CD4-positive, CD25-positive, alpha-beta regulatory T cell (primary cell): ENCODE measurements around the gene SLC38A11. TPM values are rescaled to one million over a fixed set of nuclear protein-coding genes. Genes with fewer than 3 reads are reported as not detected.

ENCODE experiments used
- ATAC-seq, 2 donors: fragments of 150-1000 bp; cut with Tn5 transposase; one replicate each; pipeline ENCODE4 v1.10.0; 2021; ENCODE audit warnings: low read depth in 2 of 2, moderate number of reproducible peaks in 2 of 2, moderate library complexity in 1 of 2
- DNase-seq, 3 donors: peaks; one replicate each; pipeline versions ENCODE4 v3.0.0 to v3.0.0-alpha.2; 2012 to 2022; ENCODE audit warnings: mixed read lengths in 1 of 3
- H3K27ac ChIP-seq: one replicate; pipeline ENCODE4 v1.7.0; 2013; ENCODE audit warnings: mild to moderate bottlenecking, low read length; ENCODE audit not compliant: insufficient read depth, poor library complexity, severe bottlenecking
- H3K27me3 ChIP-seq: one replicate; pipeline ENCODE4 v1.7.0; 2013; ENCODE audit warnings: low read length; ENCODE audit not compliant: control insufficient read depth, insufficient read depth
- H3K36me3 ChIP-seq: one replicate; pipeline ENCODE4 v1.7.0; 2013; ENCODE audit warnings: mild to moderate bottlenecking, low read length, moderate library complexity; ENCODE audit not compliant: control insufficient read depth, insufficient read depth
- H3K4me1 ChIP-seq: 2 replicates; pipeline ENCODE4 v1.7.0; 2013; ENCODE audit warnings: mild to moderate bottlenecking, low read length; ENCODE audit not compliant: insufficient read depth, control insufficient read depth, poor library complexity, severe bottlenecking
- H3K4me3 ChIP-seq: one replicate; pipeline ENCODE4 v1.7.0; 2013; ENCODE audit warnings: low read depth, mild to moderate bottlenecking, low read length, moderate library complexity
- H3K9me3 ChIP-seq, 2 experiments: 1 replicate in 1 of 2; 2 replicates in 1 of 2; pipeline ENCODE4 v1.7.0; 2013; ENCODE audit warnings: low read length in 2 of 2, mild to moderate bottlenecking in 1 of 2, moderate library complexity in 1 of 2; ENCODE audit not compliant: control insufficient read depth in 2 of 2
- H3K27ac Mint-ChIP-seq, 3 donors: one replicate each; pipeline ENCODE4 v1.8.0; 2020 to 2022; ENCODE audit warnings: mild to moderate bottlenecking in 3 of 3, mixed read lengths in 3 of 3, moderate library complexity in 2 of 3
- H3K27me3 Mint-ChIP-seq: one replicate; pipeline ENCODE4 v1.8.0; 2022; ENCODE audit warnings: mild to moderate bottlenecking, mixed read lengths
- H3K36me3 Mint-ChIP-seq: one replicate; pipeline ENCODE4 v1.8.0; 2020; ENCODE audit warnings: mixed read lengths
- H3K4me1 Mint-ChIP-seq, 4 donors: one replicate each; pipeline ENCODE4 v1.8.0; 2020 to 2022; ENCODE audit warnings: mixed read lengths in 4 of 4, mild to moderate bottlenecking in 1 of 4
- H3K4me3 Mint-ChIP-seq, 4 donors: one replicate each; pipeline ENCODE4 v1.8.0; 2020 to 2022; ENCODE audit warnings: mild to moderate bottlenecking in 4 of 4, mixed read lengths in 4 of 4, moderate library complexity in 3 of 4
- H3K9me3 Mint-ChIP-seq, 7 donors: one replicate each; pipeline ENCODE4 v1.8.0; 2020 to 2022; ENCODE audit warnings: mixed read lengths in 7 of 7, mild to moderate bottlenecking in 3 of 7, moderate library complexity in 2 of 7
- polyA plus RNA-seq, 4 donors: library from polyadenylated mRNA; unstranded; fragments of 300-500 nt; fragmentation: Illumina TruSeq; gene quantifications; one replicate each; pipeline ENCODE4 v1.2.3, GENCODE V29; 2021
- total RNA-seq: library from RNA; stranded (reverse); gene quantifications from one replicate; pipeline ENCODE4 v1.2.3, GENCODE V29; 2022

The SLC38A11 gene
- total and polyA plus RNA-seq, 5 donors from 2014 or later: not detected

DNA sequence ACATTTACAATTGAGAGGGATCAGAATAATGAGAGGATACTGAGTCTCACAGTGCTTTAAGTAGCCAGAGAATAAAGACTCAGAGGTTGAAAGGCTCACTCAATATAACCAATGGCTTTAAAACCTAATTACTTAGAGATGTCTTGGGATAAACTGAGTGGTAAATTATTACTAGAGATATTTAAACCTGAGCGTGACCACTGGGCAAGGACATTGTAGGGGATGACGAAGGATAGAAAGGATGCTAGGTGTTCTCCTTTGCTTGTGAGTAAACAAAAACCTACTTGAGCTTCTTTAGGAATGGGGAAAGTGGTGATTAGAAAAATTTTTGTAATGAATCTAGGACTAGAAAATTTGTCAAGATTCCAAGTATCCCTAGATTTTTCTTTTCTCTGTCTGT is 12.0 kb upstream of the SLC38A11 start:
- H3K36me3 Mint-ChIP-seq: no peaks in the 10 kb centered on the region
- no peaks in the 10 kb centered on the region for H3K4me1 ChIP-seq

DNA sequence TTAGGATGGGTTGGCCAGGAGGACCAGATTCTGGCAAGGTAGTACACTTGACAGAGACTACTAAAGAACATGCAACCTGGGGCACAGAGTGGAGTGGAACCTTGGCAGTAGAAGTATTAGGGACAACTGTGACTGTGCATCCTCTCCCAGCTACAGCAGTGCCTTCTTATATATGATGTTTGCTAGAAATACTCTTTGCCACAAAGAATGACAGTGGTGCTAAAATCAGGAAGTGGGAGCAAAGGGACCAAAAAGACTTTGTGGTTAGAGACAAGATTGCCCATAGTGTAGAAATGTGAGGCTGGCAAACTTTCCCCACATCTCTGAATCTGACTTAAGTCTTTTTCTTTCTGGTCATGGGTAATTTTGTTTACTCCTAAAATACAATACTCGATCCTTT is 9.4 kb upstream of the SLC38A11 start:
- Histone ChIP-seq H3K4me1 (no peaks in the 10 kb centered on the region), H3K27ac (no peak overlapping the region), H3K36me3 (no peaks in the 10 kb centered on the region), H3K27me3 (no peaks in the 10 kb centered on the region), H3K9me3 (no peaks in the 10 kb centered on the region), H3K4me3 (no peak overlapping the region)
- no peak overlapping the region for H3K27ac Mint-ChIP-seq
- H3K27me3 Mint-ChIP-seq: no peaks in the 10 kb centered on the region
- H3K36me3 Mint-ChIP-seq: no peaks in the 10 kb centered on the region
- no peak overlapping the region for H3K4me3 Mint-ChIP-seq
- H3K9me3 Mint-ChIP-seq: no peaks in the 10 kb centered on the region
- peak in 1 of 2 donors; percentile 20 for ATAC-seq
- no peak for DNase-seq
- no peaks in the 10 kb centered on the region for H3K4me1 Mint-ChIP-seq

More for the DNA sequence above, 12.0 kb upstream of the SLC38A11 start:
- Mint-ChIP-seq H3K27ac (no peak overlapping the region), H3K27me3 (no peaks in the 10 kb centered on the region), H3K4me3 (no peak overlapping the region), H3K9me3 (peaks cover 0 to 3% (median 0%) of the 10 kb centered on the region in 7 donors), H3K4me1 (no peaks in the 10 kb centered on the region)
- no peak overlapping the region for H3K4me3 ChIP-seq
- no peaks in the 10 kb centered on the region for H3K36me3 ChIP-seq
- no peak for DNase-seq
- no peaks in the 10 kb centered on the region for H3K9me3 ChIP-seq
- no peaks in the 10 kb centered on the region for H3K27me3 ChIP-seq
- no peak overlapping the region for H3K27ac ChIP-seq
- ATAC-seq: no peak

DNA sequence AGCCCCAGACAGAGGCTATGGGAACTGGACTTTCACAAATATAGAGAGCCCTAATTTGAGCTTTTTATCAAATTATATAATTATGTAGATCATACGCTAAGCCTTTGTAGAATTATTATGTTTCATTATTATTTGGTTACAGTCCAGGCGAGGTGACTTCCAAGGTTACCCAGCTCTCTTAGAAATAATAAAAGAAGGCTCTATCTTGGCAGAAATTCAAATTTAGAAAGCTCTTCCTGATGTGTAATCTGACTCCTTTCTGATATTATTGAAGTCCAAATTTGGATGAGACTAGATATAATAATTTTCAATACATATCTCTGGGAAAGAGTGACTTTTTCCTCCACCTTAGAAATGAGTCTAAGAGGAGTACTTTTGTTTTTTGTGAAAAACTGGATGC is 4.8 kb upstream of the SLC38A11 start:
- Histone ChIP-seq H3K4me3 (no peak overlapping the region), H3K4me1 (no peaks in the 10 kb centered on the region), H3K27ac (no peak overlapping the region), H3K9me3 (no peaks in the 10 kb centered on the region), H3K27me3 (no peaks in the 10 kb centered on the region), H3K36me3 (no peaks in the 10 kb centered on the region)
- DNase-seq (no peak), ATAC-seq (no peak)
- Mint-ChIP-seq H3K4me3 (no peak overlapping the region), H3K27ac (no peak overlapping the region), H3K9me3 (peaks cover 0 to 2% (median 0%) of the 10 kb centered on the region in 7 donors), H3K27me3 (peaks cover 8% of the 10 kb centered on the region), H3K4me1 (no peaks in the 10 kb centered on the region), H3K36me3 (no peaks in the 10 kb centered on the region)

DNA sequence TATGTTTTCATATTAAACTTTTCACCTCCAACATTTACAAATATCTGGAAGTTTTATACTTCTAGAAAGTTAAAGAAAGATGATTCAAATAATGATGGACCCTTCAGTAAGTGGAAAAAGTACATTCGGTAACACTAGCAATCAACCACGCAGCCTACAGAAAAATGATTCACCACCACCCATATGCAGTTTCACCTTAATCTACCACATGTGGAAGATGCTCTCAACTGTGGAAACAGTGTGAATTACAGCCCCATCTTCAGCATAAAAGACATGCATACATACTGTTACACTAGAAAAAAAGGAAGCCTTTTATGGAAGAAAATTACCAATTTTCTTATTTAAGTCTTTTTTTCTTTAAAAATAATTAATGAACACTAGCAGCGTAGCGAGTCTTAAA is 1.1 kb downstream of the SLC38A11 start:
- ATAC-seq: no peak
- no peak for DNase-seq

DNA sequence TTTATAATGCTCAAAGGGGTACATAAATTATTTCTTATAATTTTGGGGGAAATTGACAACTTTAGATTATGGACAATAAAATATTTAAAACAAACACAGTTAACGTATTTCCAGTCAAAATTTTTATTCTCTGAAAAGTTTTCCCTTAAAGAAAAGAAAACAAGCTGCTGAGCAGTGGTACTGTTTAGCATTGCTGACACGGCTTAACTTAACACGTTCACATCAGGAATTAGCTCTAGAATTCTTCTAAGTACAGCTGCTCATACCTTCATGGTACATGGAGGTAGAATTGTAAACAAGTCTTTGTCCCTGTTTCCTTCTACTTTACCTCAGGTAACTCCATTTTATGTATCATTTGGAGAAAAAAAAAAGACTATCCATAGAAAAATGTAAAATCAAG is 2.0 kb downstream of the SLC38A11 start:
- no peak overlapping the region for H3K4me3 Mint-ChIP-seq
- H3K4me3 ChIP-seq: no peak overlapping the region
- H3K27me3 Mint-ChIP-seq: peaks cover 15% of the 10 kb centered on the region

More for the DNA sequence above, 1.1 kb downstream of the SLC38A11 start:
- H3K9me3 Mint-ChIP-seq: peaks cover 0 to 2% (median 0%) of the 10 kb centered on the region in 7 donors
- H3K27me3 Mint-ChIP-seq: peaks cover 15% of the 10 kb centered on the region
- Histone ChIP-seq H3K36me3 (no peaks in the 10 kb centered on the region), H3K4me3 (no peak overlapping the region), H3K27ac (no peak overlapping the region), H3K9me3 (no peaks in the 10 kb centered on the region), H3K4me1 (no peaks in the 10 kb centered on the region), H3K27me3 (peaks cover 7% of the 10 kb centered on the region)
- no peaks in the 10 kb centered on the region for H3K4me1 Mint-ChIP-seq
- no peaks in the 10 kb centered on the region for H3K36me3 Mint-ChIP-seq
- H3K4me3 Mint-ChIP-seq: no peak overlapping the region
- no peak overlapping the region for H3K27ac Mint-ChIP-seq

DNA sequence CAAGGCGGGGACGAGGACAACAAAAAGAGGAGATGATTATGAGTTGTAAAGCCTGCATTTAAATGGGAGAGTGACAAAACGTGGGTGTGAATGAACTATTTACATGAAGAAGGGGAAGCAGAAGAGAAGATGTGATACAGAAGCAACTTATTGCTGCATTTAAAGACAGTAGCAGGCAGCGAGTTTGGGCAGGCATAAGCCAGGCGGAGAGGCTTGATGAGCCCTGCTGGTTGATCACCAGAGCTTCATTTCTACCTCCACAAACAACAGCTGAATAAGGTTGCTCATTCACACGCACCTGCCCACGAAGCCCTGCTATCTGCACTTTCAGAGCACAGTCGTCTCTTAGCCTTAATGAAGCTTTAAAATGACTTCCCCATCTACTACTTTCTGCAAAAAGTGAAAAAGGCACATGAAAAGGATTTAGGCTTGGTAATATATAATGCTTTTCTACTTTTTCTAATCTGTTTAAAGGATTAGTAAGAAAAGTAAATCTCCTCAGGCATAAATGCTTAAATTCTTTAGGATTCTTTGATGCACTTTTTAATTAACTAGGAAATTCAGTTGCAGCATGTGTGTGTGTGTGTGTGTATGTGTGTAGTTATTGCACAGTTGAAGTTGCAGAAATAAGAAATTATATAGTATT is 3.1 kb downstream of the SLC38A11 start:
- H3K9me3 ChIP-seq: no peaks in the 10 kb centered on the region
- no peaks in the 10 kb centered on the region for H3K36me3 ChIP-seq
- H3K4me3 ChIP-seq: no peak overlapping the region
- Mint-ChIP-seq H3K27me3 (peaks cover 15% of the 10 kb centered on the region), H3K4me3 (no peak overlapping the region), H3K4me1 (peaks cover 0 to 4% (median 0%) of the 10 kb centered on the region in 4 donors), H3K27ac (no peak overlapping the region), H3K9me3 (peaks cover 0 to 2% (median 0%) of the 10 kb centered on the region in 7 donors), H3K36me3 (no peaks in the 10 kb centered on the region)
- peaks cover 7% of the 10 kb centered on the region for H3K27me3 ChIP-seq
- ATAC-seq (no peak), DNase-seq (no peak)
- H3K4me1 ChIP-seq: no peaks in the 10 kb centered on the region
- H3K27ac ChIP-seq: no peak overlapping the region

More for the DNA sequence above, 2.0 kb downstream of the SLC38A11 start:
- Mint-ChIP-seq H3K9me3 (peaks cover 0 to 2% (median 0%) of the 10 kb centered on the region in 7 donors), H3K27ac (no peak overlapping the region), H3K4me1 (peaks cover 0 to 4% (median 0%) of the 10 kb centered on the region in 4 donors), H3K36me3 (no peaks in the 10 kb centered on the region)
- DNase-seq: no peak
- no peaks in the 10 kb centered on the region for H3K36me3 ChIP-seq
- peaks cover 7% of the 10 kb centered on the region for H3K27me3 ChIP-seq
- H3K27ac ChIP-seq: no peak overlapping the region
- no peaks in the 10 kb centered on the region for H3K9me3 ChIP-seq
- ATAC-seq: no peak
- no peaks in the 10 kb centered on the region for H3K4me1 ChIP-seq

DNA sequence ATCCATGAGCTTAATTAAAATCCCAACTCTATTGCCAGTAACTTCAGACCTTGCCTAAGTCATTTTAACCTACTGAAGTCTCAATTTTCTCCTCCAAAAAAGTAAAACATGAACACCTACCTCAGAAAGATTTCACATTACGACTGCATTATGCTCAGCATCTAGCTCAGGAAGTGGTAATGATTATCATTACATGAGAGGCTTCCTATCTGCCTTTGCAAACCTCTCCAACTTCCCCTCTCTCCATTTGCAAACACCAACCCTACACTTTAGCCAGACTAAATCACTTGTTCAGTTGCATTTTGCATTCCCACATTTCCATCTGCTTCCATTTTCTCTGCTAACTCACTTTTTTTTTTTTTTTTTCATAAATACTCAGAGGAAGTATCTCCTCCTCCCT is 6.8 kb downstream of the SLC38A11 start:
- H3K27me3 Mint-ChIP-seq: peaks cover under 1% of the 10 kb centered on the region
- no peak overlapping the region for H3K27ac Mint-ChIP-seq
- H3K4me1 Mint-ChIP-seq: peaks cover 0 to 4% (median 0%) of the 10 kb centered on the region in 4 donors
- no peak overlapping the region for H3K4me3 Mint-ChIP-seq
- Histone ChIP-seq H3K27ac (no peak overlapping the region), H3K4me3 (no peak overlapping the region), H3K4me1 (no peaks in the 10 kb centered on the region), H3K9me3 (no peaks in the 10 kb centered on the region), H3K27me3 (peaks cover 4% of the 10 kb centered on the region), H3K36me3 (no peaks in the 10 kb centered on the region)
- H3K9me3 Mint-ChIP-seq: peaks cover 0 to 1% (median 0%) of the 10 kb centered on the region in 7 donors
- ATAC-seq: no peak
- no peak for DNase-seq
- no peaks in the 10 kb centered on the region for H3K36me3 Mint-ChIP-seq

DNA sequence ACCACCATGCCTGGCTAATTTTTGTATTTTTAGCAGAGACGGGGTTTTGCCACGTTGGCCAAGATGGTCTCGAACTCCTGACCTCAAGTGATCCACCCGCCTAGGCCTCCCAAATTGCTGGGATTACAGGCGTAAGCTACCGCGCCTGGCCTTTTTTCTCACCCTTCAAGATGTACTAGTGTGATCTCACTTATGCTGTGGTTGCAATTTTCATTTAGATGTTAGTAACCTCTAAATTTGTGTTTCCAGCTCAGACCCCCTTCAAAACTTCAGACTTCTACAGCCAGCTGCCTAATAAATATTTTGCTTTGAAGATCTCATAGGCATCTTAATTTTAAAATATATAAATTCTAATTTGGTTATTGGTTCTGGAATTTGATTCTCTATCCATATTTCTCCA is 8.0 kb downstream of the SLC38A11 start:
- no peak overlapping the region for H3K4me3 ChIP-seq
- Mint-ChIP-seq H3K9me3 (peaks cover 0 to 1% (median 0%) of the 10 kb centered on the region in 7 donors), H3K4me1 (peaks cover 0 to 4% (median 0%) of the 10 kb centered on the region in 4 donors), H3K27ac (no peak overlapping the region), H3K27me3 (peaks cover 5% of the 10 kb centered on the region), H3K4me3 (no peak overlapping the region), H3K36me3 (no peaks in the 10 kb centered on the region)
- H3K27ac ChIP-seq: no peak overlapping the region
- H3K4me1 ChIP-seq: no peaks in the 10 kb centered on the region
- H3K9me3 ChIP-seq: no peaks in the 10 kb centered on the region
- no peaks in the 10 kb centered on the region for H3K36me3 ChIP-seq
- DNase-seq (no peak), ATAC-seq (no peak)
- no peaks in the 10 kb centered on the region for H3K27me3 ChIP-seq
